Measurements from ENCODE around the gene S100A13.
"Not testable (repeated sequence)": the region's sequence is repeated elsewhere in the genome, so short reads cannot be mapped to it uniquely, and the experiment has no call there.

S100A13 gene

GRCh38 chr1:153649137-153649862 lies 22.0 kb upstream of the S100A13 start:
- FAIRE-seq (no peak), DNase-seq (ENCODE audit: insufficient read length, low spot score) (no peak)

GRCh38 chr1:153648000-153648643 lies 20.8 kb upstream of the S100A13 start:
- DNase-seq (ENCODE audit: insufficient read length, low spot score) (no peak), FAIRE-seq (no peak)

- DNase-seq (ENCODE audit: insufficient read length, low spot score) (no peak), FAIRE-seq (no peak)
Measured at GRCh38 chr1:153647346-153647714, 20.0 kb upstream of the S100A13 start.

DNA sequence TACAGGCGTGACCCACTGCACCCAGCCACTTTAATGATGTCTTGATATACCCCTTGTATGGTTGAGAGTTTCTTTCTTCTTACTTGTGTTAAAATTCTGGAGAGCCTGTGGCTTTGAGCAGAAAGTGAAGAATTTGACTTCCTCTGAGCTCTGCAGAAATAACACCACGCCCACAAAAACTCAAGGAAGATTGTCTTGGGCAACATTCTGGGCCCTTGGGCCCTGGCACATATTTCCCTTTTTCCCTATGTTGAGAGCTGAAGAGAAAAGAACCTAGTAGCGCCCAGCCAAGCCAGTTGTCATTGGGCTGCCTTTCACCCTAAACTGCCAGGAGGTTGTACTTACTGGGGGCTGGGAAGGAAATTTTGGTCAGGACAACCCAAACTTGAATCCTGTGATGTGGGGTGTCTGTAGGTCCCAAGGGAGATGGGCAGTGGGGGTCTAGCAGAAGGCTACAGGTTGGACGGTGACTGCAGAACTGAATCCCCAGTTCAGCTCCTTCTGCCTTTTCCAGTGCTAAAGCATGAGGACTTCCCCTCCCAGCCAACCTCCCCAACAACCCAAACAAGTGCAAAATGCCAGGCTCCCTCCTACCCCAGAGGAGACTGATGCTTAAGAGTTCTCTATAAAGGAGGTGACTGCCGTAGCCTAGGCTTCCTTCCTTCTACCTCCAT lies 19.5 kb upstream of the S100A13 start:
- no peak for FAIRE-seq
- DNase-seq (ENCODE audit: insufficient read length, low spot score): no peak

- DNase-seq (ENCODE audit: insufficient read length, low spot score) (no peak), FAIRE-seq (no peak)
Measured at GRCh38 chr1:153643816-153644215, 16.5 kb upstream of the S100A13 start.

GRCh38 chr1:153643100-153643499 lies 15.8 kb upstream of the S100A13 start:
- DNase-seq (ENCODE audit: insufficient read length, low spot score) (no peak), FAIRE-seq (no peak)

- FAIRE-seq (no peak), DNase-seq (ENCODE audit: insufficient read length, low spot score) (no peak)
Measured at GRCh38 chr1:153642161-153642560, 14.9 kb upstream of the S100A13 start.

DNA sequence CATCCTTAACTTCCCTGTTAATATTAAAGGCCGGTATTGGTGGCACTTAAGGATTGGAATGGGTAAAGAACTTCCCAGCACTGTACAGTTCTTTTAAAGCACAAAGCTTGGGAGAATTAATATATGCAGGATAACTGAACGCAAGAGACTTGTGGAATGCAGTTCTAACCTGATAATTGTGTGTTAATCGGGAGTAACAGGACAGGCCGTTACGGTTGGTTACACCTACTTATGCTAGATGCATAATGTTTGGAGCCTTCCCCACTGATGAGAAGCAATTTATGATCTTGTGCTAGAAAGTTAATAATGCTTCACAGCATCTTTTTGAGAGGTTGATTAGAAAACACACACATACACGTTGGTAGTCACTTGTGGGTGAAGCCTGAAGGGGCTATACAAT lies 13.6 kb upstream of the S100A13 start:
- DNase-seq (ENCODE audit: insufficient read length, low spot score) (no peak), FAIRE-seq (no peak)

- FAIRE-seq; DNase-seq (ENCODE audit: insufficient read length, low spot score): not testable (repeated sequence)
Measured at GRCh38 chr1:153640213-153640612, 12.9 kb upstream of the S100A13 start.

GRCh38 chr1:153639280-153639679 lies 12.0 kb upstream of the S100A13 start:
- DNase-seq (ENCODE audit: insufficient read length, low spot score) (no peak), FAIRE-seq (no peak)

- FAIRE-seq (no peak), DNase-seq (ENCODE audit: insufficient read length, low spot score) (no peak)
Measured at GRCh38 chr1:153638261-153638660, 11.0 kb upstream of the S100A13 start.

DNA sequence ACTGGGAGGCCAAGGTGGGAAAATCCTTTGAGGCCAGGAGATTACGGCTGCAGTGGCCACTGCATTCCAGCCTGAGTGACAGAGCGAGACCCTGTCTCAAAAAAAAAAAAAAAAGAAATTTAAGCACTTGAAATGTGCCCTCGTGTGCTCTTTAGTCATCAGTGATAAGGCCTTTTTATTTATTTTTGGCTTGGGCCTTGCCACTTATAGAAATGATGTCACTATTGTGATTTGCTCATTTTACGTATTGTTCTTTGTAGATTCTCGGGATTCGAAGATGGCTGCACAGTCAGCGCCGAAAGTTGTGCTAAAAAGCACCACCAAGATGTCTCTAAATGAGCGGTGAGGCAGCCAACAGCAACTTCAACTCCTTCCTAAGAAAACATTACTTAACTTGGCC lies 9.0 kb upstream of the S100A13 start:
- DNase-seq (ENCODE audit: insufficient read length, low spot score): no peak
- no peak for FAIRE-seq

GRCh38 chr1:153635872-153636271 lies 8.6 kb upstream of the S100A13 start:
- DNase-seq (ENCODE audit: insufficient read length, low spot score): no peak
- no peak for FAIRE-seq

- FAIRE-seq (peak; percentile 97), DNase-seq (ENCODE audit: insufficient read length, low spot score) (peak; percentile 97)
Measured at GRCh38 chr1:153633754-153634665, 6.7 kb upstream of the S100A13 start, which contains the start of gene CHTOP. TSS of gene CHTOP (plus strand) at chr1:153634066. CDS start at chr1:153636589, 2,523 bp downstream.

DNA sequence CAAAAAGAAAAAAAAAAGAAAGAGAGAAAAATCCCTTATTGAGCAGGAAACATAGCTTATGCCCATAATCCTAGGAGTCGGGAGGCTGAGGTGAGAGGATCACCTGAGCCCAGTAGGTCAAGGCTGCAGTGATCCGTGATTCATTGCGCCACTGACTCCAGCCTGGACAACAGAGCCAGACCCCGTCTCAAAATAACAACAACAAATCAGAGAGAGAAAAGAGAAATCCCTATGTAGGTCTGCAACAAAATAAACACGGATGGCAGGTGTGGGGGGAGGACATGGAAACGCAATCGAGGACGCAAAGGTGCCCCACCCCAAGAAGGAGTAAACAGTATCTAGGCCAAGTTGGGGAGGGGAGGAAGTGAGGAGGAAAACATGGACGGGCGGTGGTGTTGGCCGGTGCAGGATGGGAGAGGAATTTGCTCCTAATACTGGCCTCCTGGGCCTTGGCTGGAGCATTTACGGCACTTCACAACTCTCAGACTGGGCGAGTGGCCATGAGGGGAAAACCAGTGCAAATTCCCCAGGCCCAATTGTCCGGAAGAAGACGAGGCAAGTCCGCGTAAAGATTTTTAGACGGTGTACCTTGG lies 6.0 kb upstream of the S100A13 start:
- FAIRE-seq: no peak
- DNase-seq (ENCODE audit: insufficient read length, low spot score): no peak

GRCh38 chr1:153631047-153632022 lies 4.0 kb upstream of the S100A13 start:
- FAIRE-seq: no peak
- DNase-seq (ENCODE audit: insufficient read length, low spot score): no peak

DNA sequence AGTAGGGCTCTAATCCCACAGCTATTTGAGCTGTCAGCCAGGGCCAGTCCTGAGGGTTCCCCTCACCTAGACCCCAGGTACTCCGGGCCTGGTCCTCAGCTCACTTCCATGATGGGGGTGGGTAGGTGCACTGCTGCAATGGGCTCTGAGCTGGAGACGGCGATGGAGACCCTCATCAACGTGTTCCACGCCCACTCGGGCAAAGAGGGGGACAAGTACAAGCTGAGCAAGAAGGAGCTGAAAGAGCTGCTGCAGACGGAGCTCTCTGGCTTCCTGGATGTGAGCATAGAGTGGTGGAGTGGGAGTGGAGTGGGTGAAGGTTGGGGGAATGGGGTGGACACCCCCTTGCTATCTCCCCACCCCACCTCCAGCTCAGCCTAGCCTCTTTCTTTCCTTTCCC lies 3.1 kb upstream of the S100A13 start:
- FAIRE-seq (no peak), DNase-seq (ENCODE audit: insufficient read length, low spot score) (no peak)

DNA sequence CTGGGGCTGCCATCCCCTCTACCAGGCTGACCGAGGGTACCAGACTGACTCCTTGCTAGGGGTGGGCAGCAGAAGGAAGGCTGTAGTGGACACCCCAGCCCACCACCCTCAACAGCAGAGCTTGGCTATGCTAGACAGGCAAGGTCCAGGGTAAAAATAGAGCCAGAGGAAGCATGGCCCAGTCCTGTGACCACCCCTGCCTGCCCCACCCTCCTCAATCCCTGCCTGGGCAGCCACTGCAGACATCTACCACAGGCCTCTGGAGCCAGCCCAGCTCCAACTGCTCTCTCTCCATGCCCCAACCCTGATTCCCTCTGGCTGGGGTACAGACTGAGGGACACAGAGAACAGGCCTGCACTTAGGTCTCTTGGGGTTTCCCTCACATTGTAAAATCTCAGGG lies 2.7 kb upstream of the S100A13 start:
- no peak for DNase-seq (ENCODE audit: insufficient read length, low spot score)
- no peak for FAIRE-seq

DNA sequence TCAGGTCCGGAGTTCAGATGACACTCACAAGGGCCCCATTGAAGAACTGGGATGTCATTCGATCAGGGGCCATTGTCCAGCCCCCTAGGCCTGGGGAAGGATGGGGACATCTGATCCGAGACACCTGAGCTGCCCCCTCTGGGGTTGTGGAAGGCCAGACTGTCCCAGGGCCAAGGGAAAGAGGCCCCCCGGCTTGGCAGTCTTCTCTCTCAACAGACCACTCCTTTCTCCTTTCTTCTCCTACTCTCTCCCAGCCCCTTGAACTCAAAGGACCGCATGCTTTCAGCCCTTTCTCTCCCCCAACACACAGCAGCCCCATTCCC lies 2.0 kb upstream of the S100A13 start:
- no peak for DNase-seq (ENCODE audit: insufficient read length, low spot score)
- no peak for FAIRE-seq

Measured in GM19239 (cell line).